ENCODE data around the gene ARHGAP23.
"Not testable (repeated sequence)": the region's sequence is repeated elsewhere in the genome, so short reads cannot be mapped to it uniquely, and the experiment has no call there.

DNA sequence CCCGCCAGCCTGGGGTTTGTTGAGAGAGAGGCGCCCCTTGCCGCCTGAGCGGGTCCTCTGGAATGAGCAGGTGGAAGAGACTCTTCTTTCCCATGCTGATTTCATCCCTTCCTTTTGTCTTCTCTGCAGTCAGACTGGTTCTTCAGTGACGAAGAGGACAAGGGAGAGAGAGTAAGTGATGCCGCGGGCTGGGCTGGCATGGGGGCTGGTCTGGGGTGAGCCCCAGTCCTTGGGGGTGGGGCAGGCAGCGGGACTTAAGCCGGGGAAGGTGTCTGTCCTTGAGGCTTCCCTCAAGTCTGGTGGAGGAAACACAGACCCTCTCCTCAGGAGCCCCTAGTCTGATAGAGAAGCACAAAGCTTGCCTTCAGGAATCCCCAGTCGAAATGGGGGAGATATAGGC is 69.4 kb downstream of the ARHGAP23 start:
- TF ChIP-seq, protein P1, sequence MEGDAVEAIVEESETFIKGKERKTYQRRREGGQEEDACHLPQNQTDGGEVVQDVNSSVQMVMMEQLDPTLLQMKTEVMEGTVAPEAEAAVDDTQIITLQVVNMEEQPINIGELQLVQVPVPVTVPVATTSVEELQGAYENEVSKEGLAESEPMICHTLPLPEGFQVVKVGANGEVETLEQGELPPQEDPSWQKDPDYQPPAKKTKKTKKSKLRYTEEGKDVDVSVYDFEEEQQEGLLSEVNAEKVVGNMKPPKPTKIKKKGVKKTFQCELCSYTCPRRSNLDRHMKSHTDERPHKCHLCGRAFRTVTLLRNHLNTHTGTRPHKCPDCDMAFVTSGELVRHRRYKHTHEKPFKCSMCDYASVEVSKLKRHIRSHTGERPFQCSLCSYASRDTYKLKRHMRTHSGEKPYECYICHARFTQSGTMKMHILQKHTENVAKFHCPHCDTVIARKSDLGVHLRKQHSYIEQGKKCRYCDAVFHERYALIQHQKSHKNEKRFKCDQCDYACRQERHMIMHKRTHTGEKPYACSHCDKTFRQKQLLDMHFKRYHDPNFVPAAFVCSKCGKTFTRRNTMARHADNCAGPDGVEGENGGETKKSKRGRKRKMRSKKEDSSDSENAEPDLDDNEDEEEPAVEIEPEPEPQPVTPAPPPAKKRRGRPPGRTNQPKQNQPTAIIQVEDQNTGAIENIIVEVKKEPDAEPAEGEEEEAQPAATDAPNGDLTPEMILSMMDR (IDR thresholded peaks at IDR 0.05): not testable (repeated sequence)
- not testable (repeated sequence) for TF ChIP-seq POLR2A (IDR thresholded peaks at IDR 0.05)
